ENCODE measurements around the gene COL6A2.

DNA sequence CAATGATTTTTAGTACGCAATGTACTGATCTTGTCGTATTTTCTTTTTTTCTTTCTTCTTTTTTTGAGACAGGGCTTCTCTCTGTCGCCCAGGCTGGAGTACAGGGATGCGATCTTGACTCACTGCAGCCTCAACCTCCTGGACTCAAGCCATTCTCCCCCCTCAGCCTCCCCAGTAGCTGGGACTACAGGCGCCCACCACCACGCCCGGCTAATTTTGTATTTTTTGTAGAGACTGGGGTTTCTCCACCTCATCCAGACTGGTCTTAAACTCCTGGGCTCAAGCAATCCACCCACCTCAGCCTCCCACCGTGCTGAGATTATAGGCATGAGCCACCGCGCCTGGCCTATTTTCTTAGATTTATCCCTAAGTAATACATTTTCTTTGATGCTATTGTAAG lies 43.9 kb upstream of the COL6A2 start:
- TF ChIP-seq, protein P1, sequence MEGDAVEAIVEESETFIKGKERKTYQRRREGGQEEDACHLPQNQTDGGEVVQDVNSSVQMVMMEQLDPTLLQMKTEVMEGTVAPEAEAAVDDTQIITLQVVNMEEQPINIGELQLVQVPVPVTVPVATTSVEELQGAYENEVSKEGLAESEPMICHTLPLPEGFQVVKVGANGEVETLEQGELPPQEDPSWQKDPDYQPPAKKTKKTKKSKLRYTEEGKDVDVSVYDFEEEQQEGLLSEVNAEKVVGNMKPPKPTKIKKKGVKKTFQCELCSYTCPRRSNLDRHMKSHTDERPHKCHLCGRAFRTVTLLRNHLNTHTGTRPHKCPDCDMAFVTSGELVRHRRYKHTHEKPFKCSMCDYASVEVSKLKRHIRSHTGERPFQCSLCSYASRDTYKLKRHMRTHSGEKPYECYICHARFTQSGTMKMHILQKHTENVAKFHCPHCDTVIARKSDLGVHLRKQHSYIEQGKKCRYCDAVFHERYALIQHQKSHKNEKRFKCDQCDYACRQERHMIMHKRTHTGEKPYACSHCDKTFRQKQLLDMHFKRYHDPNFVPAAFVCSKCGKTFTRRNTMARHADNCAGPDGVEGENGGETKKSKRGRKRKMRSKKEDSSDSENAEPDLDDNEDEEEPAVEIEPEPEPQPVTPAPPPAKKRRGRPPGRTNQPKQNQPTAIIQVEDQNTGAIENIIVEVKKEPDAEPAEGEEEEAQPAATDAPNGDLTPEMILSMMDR (conservative IDR thresholded peaks at IDR 0.05; ENCODE audit: low read depth, low read length) = no peak
- no peak for TF ChIP-seq EZH2 (IDR thresholded peaks at IDR 0.05; ENCODE audit: borderline replicate concordance, low read depth, low read length, poor library complexity, severe bottlenecking)
